Heart right ventricle (tissue), 16 donors: ENCODE results near the gene OTULINL. TPM values are rescaled to one million over a fixed set of nuclear protein-coding genes. Genes with fewer than 3 reads are reported as not detected.

Experiments
- ATAC-seq, 8 donors: fragments of 200-7000 bp; cut with Tn5 transposase; one replicate each; pipeline ENCODE4 v1.9.1; 2020; ENCODE audit warnings: mild to moderate bottlenecking in 8 of 8, moderate library complexity in 8 of 8, moderate number of reproducible peaks in 1 of 8
- DNase-seq, 2 donors: peaks; one replicate each; pipeline ENCODE4 v3.0.0-alpha.2; 2020
- H3K27ac ChIP-seq, 10 donors: fragments of 200-600 bp; sonication (generic) in 2 of 10; one replicate each; pipeline versions ENCODE4 v1.5.0 to v1.8.0; 2020 to 2022; ENCODE audit warnings: mild to moderate bottlenecking in 3 of 10
- H3K27me3 ChIP-seq, 7 donors: fragments of 200-600 bp; one replicate each; pipeline ENCODE4 v1.8.0; 2021 to 2022; ENCODE audit warnings: mild to moderate bottlenecking in 2 of 7
- H3K36me3 ChIP-seq, 9 donors: fragments of 200-600 bp; sonication (generic) in 1 of 9; one replicate each; pipeline versions ENCODE4 v1.5.0 to v1.8.0; 2020 to 2022; ENCODE audit warnings: mild to moderate bottlenecking in 2 of 9
- H3K4me1 ChIP-seq, 9 donors: fragments of 200-600 bp; sonication (generic) in 1 of 9; one replicate each; pipeline versions ENCODE4 v1.5.0 to v1.8.0; 2020 to 2022; ENCODE audit warnings: mild to moderate bottlenecking in 4 of 9
- H3K4me3 ChIP-seq, 10 donors: fragments of 200-600 bp; sonication (generic) in 2 of 10; one replicate each; pipeline versions ENCODE4 v1.5.0 to v1.8.0; 2020 to 2022; ENCODE audit warnings: mild to moderate bottlenecking in 7 of 10, moderate library complexity in 2 of 10
- H3K9me3 ChIP-seq, 11 donors: fragments of 200-600 bp in 10 of 11; sonication (generic) in 2 of 11; one replicate each; pipeline versions ENCODE4 v1.5.0 to v1.8.0; 2013 to 2022; ENCODE audit warnings: mild to moderate bottlenecking in 2 of 11, control low read depth in 1 of 11, moderate library complexity in 1 of 11
- CTCF ChIP-seq, 9 donors: fragments of 200-600 bp; sonication (generic) in 2 of 9; IDR thresholded peaks; one replicate each; pipeline versions ENCODE4 v1.5.0 to v1.8.0; 2021 to 2022; ENCODE audit warnings: antibody characterized with exemption in 9 of 9, mild to moderate bottlenecking in 5 of 9, moderate library complexity in 1 of 9
- WGBS, 2 donors: extraction: QIAGEN DNeasy Blood & Tissue Kit; methylation state at CpG; one replicate each; pipeline ENCODE4 v1.1.7; 2013; ENCODE audit warnings: inconsistent platforms in 1 of 2; 5-methylcytosine and 5-hydroxymethylcytosine counted together
- intact Hi-C, 10 donors: fragments of 100-400 bp; cut with DNase I; formaldehyde crosslinking; loops; one replicate each; pipeline versions ENCODE4 v1.11.1 to v1.14.2; 2022
- polyA plus RNA-seq, 2 donors: library from polyadenylated mRNA; stranded (reverse); fragments of 200-250 nt; gene quantifications; one replicate each; pipeline ENCODE4 v1.2.3, GENCODE V29; 2013
- total RNA-seq, 10 donors: library from RNA; stranded (reverse); fragmentation: NEBNext Ultra II Directional in 3 of 10; extraction: Animal tissue kit (Norgen Biotek cat#: 25700) in 3 of 10; gene quantifications; one replicate each; pipeline versions ENCODE4 v1.2.1 to v1.2.4, GENCODE V29; 2021 to 2023
- donor health status: Arrhythmogenic right ventricular cardiomyopathy.
- donor health status: ischemic (EF 13 %, LVEDD 7.1; RV severe dilation, severe dysfunction).
- donor health status: healthy with polysubstance abuse.
- donor health status: DM: no; HTN: yes; CAD: no.
- donor health status: DM: no; HTN: no; CAD: no.
- donor health status: ischemic (EF 25% LVEDD 6.9; RV normal size, moderate dysfunction).
- donor health status: ischemic (EF 25% LVEDD 5.7; RV mildly dilated, moderate dysfunction).
- donor health status: healthy.
- donor health status: DM: yes; HTN: yes; CAD: no.
- donor health status: Ischemic cardiomyopathy.
- donor health status: ischemic (EF 35%, LVEDD 5.7; RV mildly dilated, moderate dysfunction).
- donor health status: nonischemic (EF 11% LVEDD 7.7; RV severe dilation, severe dysfunction).
- donor health status: DM: yes; HTN: yes; CAD: no.
- donor health status: PGD.
- donor health status: ischemic (EF 29% LVEDD 5.4; RV normal size, mild dysfunction).
- donor health status: nonischemic (EF 23%, LVEDD 6.1; RV moderate dilation, normal function).

The OTULINL gene
- total and polyA plus RNA-seq, 12 donors: 0.29 to 9.5 (median 1.3) TPM

GRCh38 chr5:14572385-14572784 is 9.2 kb upstream of the OTULINL start:
- Histone ChIP-seq H3K27me3 (peaks cover 0 to 15% (median 3%) of the 10 kb centered on the region in 7 donors), H3K4me3 (no peak overlapping the region), H3K36me3 (no peaks in the 10 kb centered on the region), H3K4me1 (peaks cover 0 to 38% (median 0%) of the 10 kb centered on the region in 9 donors), H3K27ac (peak overlapping the region in 1 of 10 donors; percentile 57), H3K9me3 (no peaks in the 10 kb centered on the region)
- intact Hi-C loops: no loop called here
- ATAC-seq: no peak
- no peak for TF ChIP-seq CTCF (IDR thresholded peaks at IDR 0.05)
- no peak for DNase-seq

- TF ChIP-seq CTCF (IDR thresholded peaks at IDR 0.05): no peak
- H3K27ac ChIP-seq: peak overlapping the region in 1 of 10 donors; percentile 57
Measured at GRCh38 chr5:14572836-14573235, 8.8 kb upstream of the OTULINL start.

GRCh38 chr5:14574096-14574495 is 7.5 kb upstream of the OTULINL start:
- whole genome bisulfite sequencing, 2 donors: 34 to 42% methylated on average over 3 of the region's 3 CpGs

More at GRCh38 chr5:14572836-14573235, 8.8 kb upstream of the OTULINL start:
- ATAC-seq (peak in 1 of 8 donors; percentile 30), DNase-seq (no peak)
- Histone ChIP-seq H3K36me3 (no peaks in the 10 kb centered on the region), H3K27me3 (peaks cover 0 to 19% (median 7%) of the 10 kb centered on the region in 7 donors), H3K4me3 (no peak overlapping the region), H3K9me3 (no peaks in the 10 kb centered on the region), H3K4me1 (peaks cover 0 to 38% (median 0%) of the 10 kb centered on the region in 9 donors)
- WGBS, 2 donors: 89 to 93% methylated on average over 4 of the region's 4 CpGs
- intact Hi-C loops: no loop called here

GRCh38 chr5:14574891-14575508 is 6.6 kb upstream of the OTULINL start:
- peak overlapping the region in 2 of 10 donors; percentile 15 to 57 for H3K27ac ChIP-seq
- intact Hi-C loops: no loop called here

More at GRCh38 chr5:14574096-14574495, 7.5 kb upstream of the OTULINL start:
- intact Hi-C loops: no loop called here
- no peaks in the 10 kb centered on the region for H3K36me3 ChIP-seq
- no peak for TF ChIP-seq CTCF (IDR thresholded peaks at IDR 0.05)
- no peaks in the 10 kb centered on the region for H3K9me3 ChIP-seq
- no peak overlapping the region for H3K4me3 ChIP-seq
- peaks cover 0 to 38% (median 0%) of the 10 kb centered on the region in 9 donors for H3K4me1 ChIP-seq
- H3K27me3 ChIP-seq: peaks cover 0 to 32% (median 16%) of the 10 kb centered on the region in 7 donors
- peak in 2 of 8 donors; percentile 39 to 49 for ATAC-seq
- DNase-seq: no peak
- peak overlapping the region in 3 of 10 donors; percentile 15 to 57 (median 19) for H3K27ac ChIP-seq

More at GRCh38 chr5:14574891-14575508, 6.6 kb upstream of the OTULINL start:
- H3K27me3 ChIP-seq: peaks cover 0 to 38% (median 21%) of the 10 kb centered on the region in 7 donors
- H3K36me3 ChIP-seq: no peaks in the 10 kb centered on the region
- peak; percentile 23 to 66 for DNase-seq
- H3K4me1 ChIP-seq: peaks cover 0 to 39% (median 0%) of the 10 kb centered on the region in 9 donors
- peak; percentile 55 to 90 (median 77) for ATAC-seq
- no peak overlapping the region for H3K4me3 ChIP-seq
- no peak for TF ChIP-seq CTCF (IDR thresholded peaks at IDR 0.05)
- 90 to 95% methylated on average over 2 of the region's 2 CpGs for WGBS, 2 donors
- H3K9me3 ChIP-seq: no peaks in the 10 kb centered on the region
